K562 (cell line): ENCODE data around the gene CREB5. TPM values are rescaled to one million over a fixed set of nuclear protein-coding genes. Genes with fewer than 3 reads are reported as not detected.

ENCODE experiments used
- ATAC-seq: fragments of 200-7000 bp; cut with Tn5 transposase; 3 replicates; pipeline ENCODE4 v1.9.1; 2020; ENCODE audit warnings: moderate library complexity
- BruUV-seq: library from RNA; stranded (reverse); fragments of 400-500 nt; replicated peaks from 2 replicates; lab custom pipeline; 2021; lab: Mats Ljungman, UMichigan
- CTCF ChIA-PET: fragments of 300-600 bp; formaldehyde crosslinking; extraction: SDS; loops from one replicate; lab custom pipeline; 2021; ENCODE audit warnings: low intra/inter-chr PET ratio; lab: Yijun Ruan, JAX
- POLR2A ChIA-PET: fragments of 300-600, 350-650 bp; sonication (Branson Sonifier 250); formaldehyde crosslinking; extraction: SDS; loops from one replicate; lab custom pipeline; 2021; ENCODE audit warnings: antibody characterized with exemption, inconsistent platforms; lab: Yijun Ruan, JAX
- DNase-seq, 4 experiments: peaks; one replicate each; pipeline versions ENCODE4 v3.0.0 to v3.0.0-alpha.2; 2011 to 2018; ENCODE audit warnings: low spot score in 3 of 4, mixed read lengths in 3 of 4; ENCODE audit errors: extremely low read depth in 1 of 4
- FAIRE-seq: peaks from 2 replicates; lab custom pipeline; 2011; peaks lifted over from hg19 to GRCh38; lab: Jason Lieb, UNC
- H2AFZ ChIP-seq: 2 replicates; pipeline ENCODE4 v1.6.0; 2011; ENCODE audit warnings: low read depth, low read length, control low read depth, inconsistent platforms
- H3K27ac ChIP-seq: fragments of 200-600 bp; 3 replicates; pipeline ENCODE4 v1.8.0; 2011; ENCODE audit warnings: low read depth, mild to moderate bottlenecking, control low read depth, inconsistent platforms, low read length, moderate library complexity, mixed read lengths; ENCODE audit errors: extremely low read depth
- H3K27me3 ChIP-seq, 2 experiments: fragments of 300-600 bp in 1 of 2; 2 replicates in 1 of 2; 3 replicates in 1 of 2; pipeline versions ENCODE4 v1.6.0 to v1.8.0; 2011; ENCODE audit warnings: inconsistent platforms in 2 of 2, low read length in 2 of 2, mild to moderate bottlenecking in 1 of 2, mixed read lengths in 1 of 2, moderate library complexity in 1 of 2; ENCODE audit not compliant: control insufficient read depth in 2 of 2, insufficient read depth in 2 of 2
- H3K36me3 ChIP-seq: fragments of 300-600 bp; 3 replicates; pipeline ENCODE4 v1.8.0; 2011; ENCODE audit warnings: mild to moderate bottlenecking, low read length, inconsistent platforms; ENCODE audit not compliant: control insufficient read depth, insufficient read depth
- H3K4me1 ChIP-seq, 2 experiments: fragments of 200-600 bp in 1 of 2; replicated peaks in 1 of 2; 2 replicates in 1 of 2; 3 replicates in 1 of 2; pipeline versions ENCODE4 v1.5.1 to v1.8.0; 2011; ENCODE audit warnings: inconsistent platforms in 2 of 2, low read length in 2 of 2, mild to moderate bottlenecking in 1 of 2, mixed read lengths in 1 of 2, moderate library complexity in 1 of 2; ENCODE audit not compliant: control insufficient read depth in 2 of 2, insufficient read depth in 2 of 2
- H3K4me2 ChIP-seq: 2 replicates; pipeline ENCODE4 v1.6.1; 2011; ENCODE audit warnings: low read length, control low read depth, inconsistent platforms, mixed read lengths; ENCODE audit not compliant: insufficient read depth
- H3K4me3 ChIP-seq: fragments of 200-600 bp; sonication (generic), shearing (Covaris generic); 2 replicates; pipeline ENCODE4 v1.5.1; 2016; ENCODE audit warnings: control low read depth, inconsistent platforms
- H3K79me2 ChIP-seq: fragments of 200-600 bp; 3 replicates; pipeline ENCODE4 v1.8.0; 2011; ENCODE audit warnings: low read length, inconsistent platforms; ENCODE audit not compliant: control insufficient read depth, insufficient read depth
- H3K9ac ChIP-seq, 2 experiments: 2 replicates each; pipeline versions ENCODE4 v1.6.0 to v1.6.1; 2011; ENCODE audit warnings: low read depth in 2 of 2, low read length in 2 of 2, control low read depth in 1 of 2, inconsistent platforms in 1 of 2, mild to moderate bottlenecking in 1 of 2, mixed read lengths in 1 of 2; ENCODE audit not compliant: insufficient read depth in 1 of 2
- H3K9me1 ChIP-seq: one replicate; pipeline ENCODE4 v1.6.0; 2011; ENCODE audit warnings: inconsistent platforms, mild to moderate bottlenecking, low read length, moderate library complexity; ENCODE audit not compliant: control insufficient read depth, insufficient read depth
- H3K9me3 ChIP-seq: replicated peaks from 2 replicates; pipeline ENCODE4 v1.5.1; 2011; ENCODE audit warnings: low read depth, low read length, inconsistent platforms; ENCODE audit not compliant: control insufficient read depth, insufficient read depth
- H4K20me1 ChIP-seq: replicated peaks from 2 replicates; pipeline ENCODE4 v1.6.1; 2011; ENCODE audit warnings: low read length, inconsistent platforms, mixed read lengths; ENCODE audit not compliant: control insufficient read depth, insufficient read depth
- BCLAF1 ChIP-seq, 2 experiments: fragments of 450-650 bp in 1 of 2; IDR thresholded peaks; 2 replicates each; pipeline ENCODE4 v1.6.1; 2011 to 2017; ENCODE audit warnings: low read depth in 2 of 2, antibody characterized with exemption in 1 of 2, borderline replicate concordance in 1 of 2, low read length in 1 of 2, mild to moderate bottlenecking in 1 of 2, mixed read lengths in 1 of 2; ENCODE audit not compliant: control insufficient read depth in 1 of 2
- CCNT2 ChIP-seq: IDR thresholded peaks from 2 replicates; pipeline ENCODE4 v1.6.1; 2011; ENCODE audit warnings: borderline replicate concordance, low read depth, mild to moderate bottlenecking, moderate library complexity, mixed read lengths, low read length; ENCODE audit not compliant: insufficient read length; ENCODE audit errors: extremely low read depth
- CHD1 ChIP-seq: fragments of 200-600 bp; sonication (generic); IDR thresholded peaks from one replicate; pipeline ENCODE4 v1.6.1; 2012; ENCODE audit warnings: mild to moderate bottlenecking, moderate library complexity, low read length, inconsistent platforms
- HOMEZ ChIP-seq: fragments of 250-450 bp; sonication (Bioruptor Pico); IDR thresholded peaks from 2 replicates; pipeline ENCODE4 v1.4.0; 2020; ENCODE audit warnings: mild to moderate bottlenecking, moderate library complexity
- MCM5 ChIP-seq: fragments of 450-650 bp; IDR thresholded peaks from 2 replicates; pipeline ENCODE4 v1.6.1; 2016; ENCODE audit warnings: low read depth
- MCM7 ChIP-seq, 2 experiments: fragments of 450-650 bp; IDR thresholded peaks; 2 replicates each; pipeline ENCODE4 v1.6.1; 2016 to 2018
- NR4A1 ChIP-seq, 2 experiments: fragments of 250-450 bp in 1 of 2; fragments of 450-650 bp in 1 of 2; sonication (Bioruptor Pico) in 1 of 2; IDR thresholded peaks; 2 replicates each; pipeline versions ENCODE4 v1.4.0 to v1.6.1; 2016 to 2020; ENCODE audit warnings: mild to moderate bottlenecking in 2 of 2, missing compliant biosample characterization in 1 of 2, missing genetic modification characterization in 1 of 2, moderate library complexity in 1 of 2
- RBM15 ChIP-seq: fragments of 200-400 bp; formaldehyde crosslinking; IDR thresholded peaks from 2 replicates; pipeline ENCODE4 v1.6.1; 2018; ENCODE audit warnings: mild to moderate bottlenecking, low read length, moderate library complexity; ENCODE audit not compliant: insufficient read depth
- ZKSCAN1 ChIP-seq: fragments of 150-350 bp; IDR thresholded peaks from 2 replicates; pipeline ENCODE4 v1.6.1; 2016; ENCODE audit warnings: low read depth, low read length
- WGBS: fragments of 100-300 bp; shearing (Covaris generic); methylation state at CpG from one replicate; pipeline ENCODE4 v1.1.6; 2016; ENCODE audit warnings: low coverage, mixed read lengths; ENCODE audit not compliant: insufficient coverage; ENCODE audit errors: missing lambda C conversion rate; 5-methylcytosine and 5-hydroxymethylcytosine counted together
- in situ Hi-C: fragments of 300-500 bp; cut with MboI; formaldehyde crosslinking; loops from 4 replicates; pipeline ENCODE4 v1.15.0; 2018; ENCODE audit warnings: inconsistent platforms, mixed read lengths
- intact Hi-C: fragments of 100-400 bp; cut with micrococcal nuclease; formaldehyde crosslinking; loops from 2 replicates; pipeline ENCODE4 v1.14.2; 2022
- polyA plus RNA-seq, 8 experiments: library from polyadenylated mRNA; depleted of rRNA in 4 of 8; stranded (reverse) in 5 of 8; unstranded in 3 of 8; fragments of >200 nt; fragmentation: Nextera tagmentation in 2 of 8; fragmentation: Illumina TruSeq in 1 of 8; extraction: Ambion mirVana in 2 of 8; extraction: Trizol in 1 of 8; gene quantifications; 2 replicates each; pipeline versions ENCODE4 v1.2.1 to v1.2.3, GENCODE V29; 2011 to 2014; ENCODE audit warnings: inconsistent platforms in 1 of 8, missing spikeins in 1 of 8
- total RNA-seq, 7 experiments: library from RNA; depleted of rRNA in 6 of 7; stranded (reverse); fragments of >200 nt in 6 of 7; fragmentation: Illumina TruSeq in 2 of 7; extraction: Trizol in 2 of 7; gene quantifications; 2 replicates each; pipeline versions ENCODE4 v1.2.1 to v1.2.3, GENCODE V29; 2011 to 2021; ENCODE audit warnings: low replicate concordance in 1 of 7

CREB5 gene
- total and polyA plus RNA-seq, 9 of the 15 experiments (the other 6 are each of a cell fraction or from before 2014, with no cell fraction given) = 0.33 to 6.4 (median 1.8) TPM

- H3K36me3 ChIP-seq = no peaks in the 10 kb centered on the region
- no TSS peak for BruUV-seq
- no peak overlapping the region for H3K9ac ChIP-seq
- ChIA-PET CTCF (no interaction called here), POLR2A (interaction anchor here (0.7 kb wide), 1 partner anchor 660 kb away, joined by 3 read pairs; no protein-coding TSS in a partner anchor)
- no peak overlapping the region for H2AFZ ChIP-seq
- no peak overlapping the region for H3K27ac ChIP-seq
- no peaks in the 10 kb centered on the region for H3K9me3 ChIP-seq
- no peaks in the 10 kb centered on the region for H3K9me1 ChIP-seq
- 0% methylated on average over 2 of the region's 2 CpGs for WGBS
- no peaks in the 10 kb centered on the region for H3K79me2 ChIP-seq
- H3K27me3 ChIP-seq = no peaks in the 10 kb centered on the region; a peak in 1 of 5 replicates
- ATAC-seq (no peak), FAIRE-seq (no peak), DNase-seq (no peak)
- H3K4me1 ChIP-seq = no peaks in the 10 kb centered on the region
- no peak overlapping the region for H3K4me3 ChIP-seq
- intact Hi-C loops (no loop called here), in situ Hi-C loops (no loop called here)
- no peaks in the 10 kb centered on the region for H4K20me1 ChIP-seq
- no peak overlapping the region for H3K4me2 ChIP-seq
- no peak for TF ChIP-seq NR4A1 (CRISPR knock-in tag; IDR thresholded peaks at IDR 0.05)
- no peak for TF ChIP-seq NR4A1 (tag; IDR thresholded peaks at IDR 0.05)
- TF ChIP-seq BCLAF1 (IDR thresholded peaks at IDR 0.05; ENCODE audit: borderline replicate concordance in 1 of 2, control insufficient read depth in 1 of 2, low read depth in 2 of 2, low read length in 1 of 2) = no peak
- TF ChIP-seq MCM7 (IDR thresholded peaks at IDR 0.05) = no peak
- no peak for TF ChIP-seq HOMEZ (CRISPR knock-in tag)
- no peak for TF ChIP-seq MCM5
- TF ChIP-seq CHD1 = no peak
- TF ChIP-seq RBM15 = no peak
- no peak for TF ChIP-seq CCNT2
- TF ChIP-seq ZKSCAN1 = no peak
Observed at GRCh38 chr7:28528899-28529298, 116.6 kb downstream of the CREB5 start.
